Activated T-helper 9 cell treated with anti-CD3 and anti-CD28 coated beads, Interleukin-2, amount 50 U/mL, for 16 hours (primary cell): ENCODE data around the gene RNF144A.

Source experiments
- DNase-seq: peaks from one replicate; pipeline ENCODE4 v3.0.0-alpha.2; 2020; ENCODE audit warnings: low read depth

RNF144A gene

GRCh38 chr2:7045601-7046590 lies 128.7 kb downstream of the RNF144A start:
- DNase-seq: no peak

GRCh38 chr2:7047661-7048060 lies 130.4 kb downstream of the RNF144A start:
- DNase-seq: no peak

- DNase-seq: no peak
Measured at GRCh38 chr2:7048762-7049294, 131.6 kb downstream of the RNF144A start.

- no peak for DNase-seq
Measured at GRCh38 chr2:7052404-7052803, 135.2 kb downstream of the RNF144A start.

- DNase-seq: no peak
Measured at GRCh38 chr2:7053650-7054265, 136.5 kb downstream of the RNF144A start.

GRCh38 chr2:7057865-7058400 lies 140.7 kb downstream of the RNF144A start:
- DNase-seq: no peak

GRCh38 chr2:7060156-7060555 lies 142.9 kb downstream of the RNF144A start:
- DNase-seq: no peak

GRCh38 chr2:7060631-7061449 lies 143.6 kb downstream of the RNF144A start:
- no peak for DNase-seq

- DNase-seq: no peak
Measured at GRCh38 chr2:7061450-7061789, 144.2 kb downstream of the RNF144A start.

GRCh38 chr2:7061921-7062320 lies 144.7 kb downstream of the RNF144A start:
- no peak for DNase-seq

- no peak for DNase-seq
Measured at GRCh38 chr2:7063789-7064188, 146.6 kb downstream of the RNF144A start.

GRCh38 chr2:7068457-7068856 lies 151.2 kb downstream of the RNF144A start:
- no peak for DNase-seq

- DNase-seq: no peak
Measured at GRCh38 chr2:7070483-7070882, 153.3 kb downstream of the RNF144A start.

- no peak for DNase-seq
Measured at GRCh38 chr2:7071154-7071553, 153.9 kb downstream of the RNF144A start.

GRCh38 chr2:7071916-7072556 lies 154.8 kb downstream of the RNF144A start:
- DNase-seq: no peak

GRCh38 chr2:7073901-7074300 lies 156.7 kb downstream of the RNF144A start:
- DNase-seq: no peak

GRCh38 chr2:7075834-7076233 lies 158.6 kb downstream of the RNF144A start:
- DNase-seq: no peak

GRCh38 chr2:7077660-7078267 lies 160.6 kb downstream of the RNF144A start:
- no peak for DNase-seq

GRCh38 chr2:7083580-7084509 lies 166.6 kb downstream of the RNF144A start:
- DNase-seq: no peak

GRCh38 chr2:7084601-7085000 lies 167.4 kb downstream of the RNF144A start:
- DNase-seq: no peak
